PC-3 (cell line): ENCODE data around the gene ARPC5.

Experiments used
- CTCF ChIP-seq: fragments of 300-600 bp; sonication (generic); conservative IDR thresholded peaks from 2 replicates; pipeline ENCODE4 v1.5.1; 2017; ENCODE audit warnings: antibody characterized with exemption, low read depth, mild to moderate bottlenecking, low read length
- EZH2 ChIP-seq: fragments of 300-600 bp; sonication (generic); IDR thresholded peaks from one replicate; pipeline ENCODE4 v1.6.1; 2017; ENCODE audit warnings: antibody characterized with exemption, mild to moderate bottlenecking, low read length; ENCODE audit not compliant: unreplicated experiment
- EZH2phosphoT487 ChIP-seq: fragments of 300-600 bp; sonication (generic); IDR thresholded peaks from 2 replicates; pipeline ENCODE4 v1.6.1; 2018; ENCODE audit warnings: mild to moderate bottlenecking, antibody characterized with exemption, low read length, borderline replicate concordance

GRCh38 chr1:183600634-183601033 is 34.9 kb downstream of the ARPC5 start:
- no peak for TF ChIP-seq EZH2
- TF ChIP-seq CTCF: no peak
- no peak for TF ChIP-seq EZH2phosphoT487
